Measurements from ENCODE around the gene NPFF.

GRCh38 chr12:53459097-53459496 lies 48.2 kb downstream of the NPFF start:
- TF ChIP-seq SUZ12 (IDR thresholded peaks at IDR 0.05; ENCODE audit: low read depth, low read length), result no peak
- TF ChIP-seq CTCF (CRISPR knock-in tag; IDR thresholded peaks at IDR 0.05), result no peak
- no peak for TF ChIP-seq SALL2 (CRISPR knock-in tag; IDR thresholded peaks at IDR 0.05)
- no peak for TF ChIP-seq PAX8 (CRISPR knock-in tag; IDR thresholded peaks at IDR 0.05; ENCODE audit: borderline replicate concordance)
